ENCODE results near the gene DDX1. TPM values are rescaled to one million over a fixed set of nuclear protein-coding genes. Genes with fewer than 3 reads are reported as not detected.

Gene DDX1
- total RNA-seq, 1 experiment from 2014 or later = 70.7 TPM

DNA sequence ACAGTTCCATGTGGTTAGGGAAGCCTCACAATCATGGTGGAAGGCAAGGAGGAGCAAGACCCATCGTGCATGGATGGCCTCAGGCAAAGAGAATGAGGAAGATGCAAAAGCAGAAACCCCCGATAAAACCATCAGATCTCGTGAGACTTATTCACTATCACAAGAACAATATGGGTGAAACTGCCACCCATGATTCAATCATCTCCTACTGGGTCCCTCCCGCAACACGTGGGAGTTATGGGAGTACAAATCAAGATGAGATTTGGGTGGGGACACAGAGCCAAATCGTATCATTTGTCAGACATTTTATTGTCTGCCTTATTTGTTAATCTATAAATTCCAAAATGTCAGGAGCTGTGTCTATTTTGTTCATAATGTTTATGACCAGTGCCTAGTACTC, 48.1 kb upstream of the DDX1 start:
- Histone ChIP-seq H3K9me2 (ENCODE audit: insufficient read depth) (no peaks in the 10 kb centered on the region), H3K4me2 (no peak overlapping the region)

DNA sequence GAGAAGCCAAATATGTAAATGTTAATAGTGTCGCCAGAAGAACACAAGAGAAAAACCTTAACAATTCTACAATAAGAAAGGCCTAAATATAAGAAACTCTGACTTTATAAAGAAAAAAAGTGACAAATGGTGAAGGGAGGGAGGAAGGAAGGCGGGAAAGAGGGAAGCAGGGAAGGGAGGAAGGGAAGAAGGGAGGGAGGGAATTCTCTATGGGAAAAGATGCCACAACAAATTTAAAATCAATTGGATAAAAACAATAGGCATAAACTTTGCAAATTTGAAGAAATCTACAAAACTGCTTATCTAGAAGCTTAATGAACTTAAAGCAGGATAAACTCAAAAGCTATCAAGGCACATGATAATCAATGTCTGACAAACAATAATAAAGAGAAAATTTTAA, 47.4 kb upstream of the DDX1 start:
- H3F3A ChIP-seq (ENCODE audit: insufficient read depth, low read depth) = no peaks in the 10 kb centered on the region
- H3K4me3 ChIP-seq = no peak overlapping the region
- no peak for DNase-seq
- TF ChIP-seq, protein P1, sequence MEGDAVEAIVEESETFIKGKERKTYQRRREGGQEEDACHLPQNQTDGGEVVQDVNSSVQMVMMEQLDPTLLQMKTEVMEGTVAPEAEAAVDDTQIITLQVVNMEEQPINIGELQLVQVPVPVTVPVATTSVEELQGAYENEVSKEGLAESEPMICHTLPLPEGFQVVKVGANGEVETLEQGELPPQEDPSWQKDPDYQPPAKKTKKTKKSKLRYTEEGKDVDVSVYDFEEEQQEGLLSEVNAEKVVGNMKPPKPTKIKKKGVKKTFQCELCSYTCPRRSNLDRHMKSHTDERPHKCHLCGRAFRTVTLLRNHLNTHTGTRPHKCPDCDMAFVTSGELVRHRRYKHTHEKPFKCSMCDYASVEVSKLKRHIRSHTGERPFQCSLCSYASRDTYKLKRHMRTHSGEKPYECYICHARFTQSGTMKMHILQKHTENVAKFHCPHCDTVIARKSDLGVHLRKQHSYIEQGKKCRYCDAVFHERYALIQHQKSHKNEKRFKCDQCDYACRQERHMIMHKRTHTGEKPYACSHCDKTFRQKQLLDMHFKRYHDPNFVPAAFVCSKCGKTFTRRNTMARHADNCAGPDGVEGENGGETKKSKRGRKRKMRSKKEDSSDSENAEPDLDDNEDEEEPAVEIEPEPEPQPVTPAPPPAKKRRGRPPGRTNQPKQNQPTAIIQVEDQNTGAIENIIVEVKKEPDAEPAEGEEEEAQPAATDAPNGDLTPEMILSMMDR (conservative IDR thresholded peaks at IDR 0.05) = no peak
- TF ChIP-seq EZH2 (IDR thresholded peaks at IDR 0.05; ENCODE audit: low read depth) = no peak
- no TSS peak for BruUV-seq (replicated peaks)
- H3K36me3 ChIP-seq (ENCODE audit: low read depth) = peaks cover 9% of the 10 kb centered on the region; the same call in 1 of the 2 replicates
- H4K20me1 ChIP-seq (ENCODE audit: insufficient read depth) = no peaks in the 10 kb centered on the region
- no peaks in the 10 kb centered on the region for H3K9me2 ChIP-seq (ENCODE audit: insufficient read depth)
- ChIA-PET CTCF (no interaction called here), POLR2A (ENCODE audit: unreplicated experiment) (no interaction called here)
- no peak overlapping the region for H3K27ac ChIP-seq
- no peak overlapping the region for H2AFZ ChIP-seq
- H3K9me3 ChIP-seq (ENCODE audit: insufficient read depth, low read depth) = no peaks in the 10 kb centered on the region
- no peaks in the 10 kb centered on the region for H3K27me3 ChIP-seq (ENCODE audit: insufficient read depth, low read depth)
- no peaks in the 10 kb centered on the region for H3K4me1 ChIP-seq (replicated peaks; ENCODE audit: insufficient read depth)
- intact Hi-C loops (cut with micrococcal nuclease; ENCODE audit: unreplicated experiment) = no loop called here
- H3K4me2 ChIP-seq = no peak overlapping the region
- H3K79me2 ChIP-seq (ENCODE audit: low read depth) = no peaks in the 10 kb centered on the region

More for the DNA sequence above, 48.1 kb upstream of the DDX1 start:
- Histone ChIP-seq H3K9me3 (ENCODE audit: insufficient read depth, low read depth) (no peaks in the 10 kb centered on the region), H3K4me1 (replicated peaks; ENCODE audit: insufficient read depth) (no peaks in the 10 kb centered on the region), H3K79me2 (ENCODE audit: low read depth) (no peaks in the 10 kb centered on the region), H3K27me3 (ENCODE audit: insufficient read depth, low read depth) (no peaks in the 10 kb centered on the region), H2AFZ (no peak overlapping the region), H3K27ac (no peak overlapping the region), H3F3A (ENCODE audit: insufficient read depth, low read depth) (no peaks in the 10 kb centered on the region), H4K20me1 (ENCODE audit: insufficient read depth) (no peaks in the 10 kb centered on the region), H3K4me3 (no peak overlapping the region), H3K36me3 (ENCODE audit: low read depth) (0 out of 2 replicates have a peak, but pooled peaks cover 4% of the 10 kb centered on the region)
- TF ChIP-seq, protein P1 (conservative IDR thresholded peaks at IDR 0.05) = no peak
- TF ChIP-seq EZH2 (IDR thresholded peaks at IDR 0.05; ENCODE audit: low read depth) = no peak
- DNase-seq = no peak
- POLR2A ChIA-PET (ENCODE audit: unreplicated experiment) = no interaction called here
- BruUV-seq (replicated peaks) = no TSS peak
- intact Hi-C loops (cut with micrococcal nuclease; ENCODE audit: unreplicated experiment) = no loop called here
- CTCF ChIA-PET = no interaction called here

DNA sequence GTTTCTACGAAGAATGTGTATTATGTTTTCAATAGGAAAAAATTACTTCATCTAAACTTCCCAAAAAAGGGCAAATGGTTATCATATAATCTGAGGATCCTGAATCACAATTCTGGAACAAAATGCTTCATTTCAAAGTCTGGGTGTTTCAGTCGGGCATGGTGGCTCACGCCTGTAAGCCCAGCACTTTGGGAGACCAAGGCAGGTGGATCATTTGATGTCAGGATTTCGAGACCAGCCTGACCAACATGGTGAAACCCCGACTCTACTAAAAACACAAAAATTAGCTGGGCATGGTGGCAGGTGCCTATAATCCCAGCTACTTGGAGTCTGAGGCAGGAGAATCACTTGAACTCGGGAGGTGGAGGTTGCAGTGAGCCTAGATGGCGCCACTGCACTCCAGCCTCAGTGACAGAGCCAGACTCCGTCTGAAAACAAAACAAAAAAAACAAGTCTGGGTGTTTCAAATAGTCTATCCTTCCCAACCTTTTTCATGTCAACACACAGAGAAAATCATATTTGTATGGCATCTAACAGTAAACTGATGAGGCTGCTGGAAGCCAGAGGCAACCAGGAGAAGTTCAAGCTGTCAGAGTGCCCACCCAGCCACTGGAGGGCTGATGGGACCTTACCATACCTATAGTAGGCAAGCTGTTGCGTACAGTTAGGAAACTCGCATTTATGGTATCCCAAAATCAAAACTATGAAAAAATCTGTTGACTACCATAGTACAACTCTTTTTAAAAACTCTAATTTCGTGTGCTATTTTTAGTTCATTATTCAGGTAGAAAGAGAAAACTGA, 45.2 kb upstream of the DDX1 start:
- POLR2A ChIA-PET (ENCODE audit: unreplicated experiment) = no interaction called here
- no peak overlapping the region for H3K4me2 ChIP-seq
- intact Hi-C loops (cut with micrococcal nuclease; ENCODE audit: unreplicated experiment) = no loop called here
- no peaks in the 10 kb centered on the region for H4K20me1 ChIP-seq (ENCODE audit: insufficient read depth)
- H3K36me3 ChIP-seq (ENCODE audit: low read depth) = peaks cover 6% of the 10 kb centered on the region; the same call in 1 of the 2 replicates
- no TSS peak for BruUV-seq (replicated peaks)
- no peak for DNase-seq
- no peak overlapping the region for H3K4me3 ChIP-seq
- no peaks in the 10 kb centered on the region for H3K9me3 ChIP-seq (ENCODE audit: insufficient read depth, low read depth)
- no peaks in the 10 kb centered on the region for H3K9me2 ChIP-seq (ENCODE audit: insufficient read depth)
- no peaks in the 10 kb centered on the region for H3K27me3 ChIP-seq (ENCODE audit: insufficient read depth, low read depth)
- H3K27ac ChIP-seq = no peak overlapping the region
- no peaks in the 10 kb centered on the region for H3F3A ChIP-seq (ENCODE audit: insufficient read depth, low read depth)
- H3K4me1 ChIP-seq (replicated peaks; ENCODE audit: insufficient read depth) = no peaks in the 10 kb centered on the region
- no peaks in the 10 kb centered on the region for H3K79me2 ChIP-seq (ENCODE audit: low read depth)
- CTCF ChIA-PET = no interaction called here
- no peak for TF ChIP-seq EZH2 (IDR thresholded peaks at IDR 0.05; ENCODE audit: low read depth)
- TF ChIP-seq, protein P1 (conservative IDR thresholded peaks at IDR 0.05) = 0 out of 2 replicates have a peak, but pooled peaks have one; percentile 41
- no peak overlapping the region for H2AFZ ChIP-seq
